ENCODE measurements around the gene RNF180.
"Not testable (repeated sequence)": the region's sequence is repeated elsewhere in the genome, so short reads cannot be mapped to it uniquely, and the experiment has no call there.

RNF180 gene

GRCh38 chr5:64286381-64286780, 120.7 kb downstream of the RNF180 start:
- no peak for DNase-seq

- DNase-seq = not testable (repeated sequence)
These were observed 122.9 kb downstream of the RNF180 start for GRCh38 chr5:64288496-64288895.

GRCh38 chr5:64292611-64293215, 127.1 kb downstream of the RNF180 start:
- no peak for DNase-seq

GRCh38 chr5:64295101-64295500, 129.5 kb downstream of the RNF180 start:
- no peak for DNase-seq

- DNase-seq = no peak
These were observed 132.9 kb downstream of the RNF180 start for GRCh38 chr5:64298586-64298985.

- no peak for DNase-seq
These were observed 134.2 kb downstream of the RNF180 start for GRCh38 chr5:64299805-64300204.

GRCh38 chr5:64301566-64301965, 135.9 kb downstream of the RNF180 start:
- DNase-seq = no peak

GRCh38 chr5:64308135-64308534, 142.5 kb downstream of the RNF180 start:
- no peak for DNase-seq

- no peak for DNase-seq
These were observed 146.8 kb downstream of the RNF180 start for GRCh38 chr5:64312491-64312890.

GRCh38 chr5:64315778-64316177, 150.1 kb downstream of the RNF180 start:
- DNase-seq = no peak

GRCh38 chr5:64318175-64318574, 152.5 kb downstream of the RNF180 start:
- DNase-seq = no peak

- no peak for DNase-seq
These were observed 157.9 kb downstream of the RNF180 start for GRCh38 chr5:64323591-64323990.

GRCh38 chr5:64330728-64331231, 165.1 kb downstream of the RNF180 start:
- no peak for DNase-seq

- DNase-seq = no peak
These were observed 166.1 kb downstream of the RNF180 start for GRCh38 chr5:64331597-64332277.

- DNase-seq = no peak
These were observed 168.2 kb downstream of the RNF180 start for GRCh38 chr5:64333886-64334285.

GRCh38 chr5:64339769-64340168, 174.1 kb downstream of the RNF180 start:
- DNase-seq = no peak

- no peak for DNase-seq
These were observed 174.7 kb downstream of the RNF180 start for GRCh38 chr5:64340293-64340692.

- DNase-seq = no peak
These were observed 175.7 kb downstream of the RNF180 start for GRCh38 chr5:64341340-64341739.

- no peak for DNase-seq
These were observed 178.9 kb downstream of the RNF180 start for GRCh38 chr5:64344501-64344900.

- DNase-seq = no peak
These were observed 181.7 kb downstream of the RNF180 start for GRCh38 chr5:64347309-64347708.

- DNase-seq = no peak
These were observed 198.8 kb downstream of the RNF180 start for GRCh38 chr5:64364426-64364825.

GRCh38 chr5:64384765-64385164, 219.1 kb downstream of the RNF180 start:
- DNase-seq = no peak

GRCh38 chr5:64397552-64397951, 231.9 kb downstream of the RNF180 start:
- DNase-seq = no peak

GRCh38 chr5:64398735-64399134, 233.1 kb downstream of the RNF180 start:
- not testable (repeated sequence) for DNase-seq

Measured in CD4-positive, alpha-beta T cell treated with Interleukin-4 for 1 hour (primary cell).